Endothelial cell of umbilical vein (primary cell): ENCODE measurements around the gene CLEC4A. TPM values are rescaled to one million over a fixed set of nuclear protein-coding genes. Genes with fewer than 3 reads are reported as not detected.

Experiments used
- BruUV-seq: library from RNA; stranded (reverse); fragments of 400-500 nt; replicated peaks from 2 replicates; lab custom pipeline; 2021; lab: Mats Ljungman, UMichigan
- CTCF ChIA-PET: fragments of 300-600, 350-600 bp; sonication (Branson Sonifier 250); formaldehyde crosslinking; loops from one replicate; lab custom pipeline; 2021; ENCODE audit warnings: antibody characterized with exemption, inconsistent platforms; lab: Charles Lee
- POLR2A ChIA-PET: fragments of 300-600, 350-600 bp; sonication (Branson Sonifier 250); formaldehyde crosslinking; loops from one replicate; lab custom pipeline; 2021; ENCODE audit warnings: antibody characterized with exemption, inconsistent platforms; lab: Charles Lee
- DNase-seq: peaks from one replicate; pipeline ENCODE4 v3.0.0-alpha.2; 2011; ENCODE audit warnings: low read depth, low spot score
- FAIRE-seq: peaks from 2 replicates; lab custom pipeline; 2011; peaks lifted over from hg19 to GRCh38; lab: Jason Lieb, UNC
- H2AFZ ChIP-seq: 2 replicates; pipeline ENCODE4 v1.6.0; 2012; ENCODE audit warnings: low read depth, low read length, control low read depth, inconsistent platforms
- H3K27ac ChIP-seq: 2 replicates; pipeline ENCODE4 v1.5.1; 2011; ENCODE audit warnings: low read depth, mild to moderate bottlenecking, control low read depth, low read length, moderate library complexity; ENCODE audit not compliant: insufficient read depth
- H3K27me3 ChIP-seq, 2 experiments: 2 replicates each; pipeline versions ENCODE4 v1.6.0 to v1.6.1; 2011; ENCODE audit warnings: low read length in 2 of 2, mixed read lengths in 1 of 2; ENCODE audit not compliant: control insufficient read depth in 2 of 2, insufficient read depth in 2 of 2
- H3K36me3 ChIP-seq, 2 experiments: 2 replicates in 1 of 2; 3 replicates in 1 of 2; pipeline ENCODE4 v1.5.1; 2011; ENCODE audit warnings: low read length in 2 of 2, mild to moderate bottlenecking in 1 of 2, moderate library complexity in 1 of 2; ENCODE audit not compliant: control insufficient read depth in 2 of 2, insufficient read depth in 2 of 2; ENCODE audit errors: extremely low read depth in 1 of 2
- H3K4me1 ChIP-seq: 3 replicates; pipeline ENCODE4 v1.5.1; 2011; ENCODE audit warnings: mild to moderate bottlenecking, low read length; ENCODE audit not compliant: control insufficient read depth, insufficient read depth; ENCODE audit errors: extremely low read depth
- H3K4me2 ChIP-seq: 2 replicates; pipeline ENCODE4 v1.6.1; 2011; ENCODE audit warnings: low read length, control low read depth, mixed read lengths; ENCODE audit not compliant: insufficient read depth
- H3K4me3 ChIP-seq, 3 experiments: fragments of 200-600 bp in 1 of 3; sonication (generic), shearing (Covaris generic) in 1 of 3; replicated peaks in 1 of 3; 2 replicates each; pipeline ENCODE4 v1.5.1; 2011 to 2016; ENCODE audit warnings: control low read depth in 3 of 3, low read length in 3 of 3, mild to moderate bottlenecking in 2 of 3, inconsistent platforms in 1 of 3, low read depth in 1 of 3, moderate library complexity in 1 of 3; ENCODE audit not compliant: insufficient read depth in 1 of 3
- H3K79me2 ChIP-seq: 2 replicates; pipeline ENCODE4 v1.6.0; 2012; ENCODE audit warnings: low read length, inconsistent platforms; ENCODE audit not compliant: control insufficient read depth, insufficient read depth
- H3K9ac ChIP-seq: replicated peaks from 2 replicates; pipeline ENCODE3; 2011; ENCODE audit warnings: low read length, control low read depth; ENCODE audit not compliant: insufficient read depth; ENCODE audit errors: extremely low read depth
- H3K9me1 ChIP-seq: replicated peaks from 3 replicates; pipeline ENCODE4 v1.6.0; 2011; ENCODE audit warnings: mild to moderate bottlenecking, low read length; ENCODE audit not compliant: control insufficient read depth, insufficient read depth; ENCODE audit errors: extremely low read depth
- H3K9me3 ChIP-seq: replicated peaks from 2 replicates; pipeline ENCODE4 v1.5.1; 2012; ENCODE audit warnings: low read length, inconsistent platforms; ENCODE audit not compliant: control insufficient read depth, insufficient read depth
- H4K20me1 ChIP-seq: replicated peaks from 2 replicates; pipeline ENCODE3; 2011; ENCODE audit warnings: mild to moderate bottlenecking, low read length; ENCODE audit not compliant: control insufficient read depth, insufficient read depth; ENCODE audit errors: extremely low read depth
- CTCF ChIP-seq, 2 donors: IDR thresholded peaks; 1 replicate in 1 of 2; 2 replicates in 1 of 2; pipeline ENCODE4 v1.5.1; 2011; ENCODE audit warnings: low read length in 2 of 2, mild to moderate bottlenecking in 2 of 2, moderate library complexity in 2 of 2, control low read depth in 1 of 2, inconsistent platforms in 1 of 2, low read depth in 1 of 2; ENCODE audit not compliant: insufficient read depth in 1 of 2; ENCODE audit errors: extremely low read depth in 1 of 2
- EZH2 ChIP-seq: IDR thresholded peaks from 2 replicates; pipeline ENCODE4 v1.6.1; 2012; ENCODE audit warnings: borderline replicate concordance, low read depth, mild to moderate bottlenecking, moderate library complexity, low read length, inconsistent platforms; ENCODE audit not compliant: severe bottlenecking
- FOS ChIP-seq: IDR thresholded peaks from 2 replicates; pipeline ENCODE4 v1.6.1; 2011; ENCODE audit warnings: mild to moderate bottlenecking, low read length, moderate library complexity, borderline replicate concordance; ENCODE audit not compliant: insufficient read depth
- JUN ChIP-seq: IDR thresholded peaks from 2 replicates; pipeline ENCODE4 v1.6.1; 2011; ENCODE audit warnings: borderline replicate concordance, low read depth; ENCODE audit not compliant: insufficient read length, insufficient read depth
- MAX ChIP-seq: IDR thresholded peaks from 2 replicates; pipeline ENCODE4 v1.6.1; 2011; ENCODE audit not compliant: insufficient read depth, insufficient read length
- MYC ChIP-seq: IDR thresholded peaks from one replicate; pipeline ENCODE4 v1.6.1; 2011; ENCODE audit warnings: mild to moderate bottlenecking, low read depth, low read length
- POLR2A ChIP-seq: IDR thresholded peaks from 2 replicates; pipeline ENCODE4 v1.6.1; 2012; ENCODE audit warnings: low read depth, mild to moderate bottlenecking, control low read depth, low read length
- POLR2AphosphoS5 ChIP-seq: IDR thresholded peaks from 2 replicates; pipeline ENCODE4 v1.6.1; 2012; ENCODE audit warnings: low read depth, mild to moderate bottlenecking, control low read depth, low read length, moderate library complexity; ENCODE audit not compliant: insufficient read depth
- dilution Hi-C: fragments of 300-500 bp; cut with MboI; formaldehyde crosslinking; loops from one replicate; pipeline ENCODE4 v1.15.0; 2019; ENCODE audit warnings: low sequenced_read_pairs; ENCODE audit not compliant: extremely low pct_ligation_motif_present
- intact Hi-C: fragments of 100-400 bp; cut with micrococcal nuclease; formaldehyde crosslinking; loops from one replicate; pipeline ENCODE4 v1.10.0; 2022
- polyA plus RNA-seq, 4 experiments: library from polyadenylated mRNA; depleted of rRNA in 3 of 4; stranded (reverse) in 3 of 4; unstranded in 1 of 4; fragments of >200 nt; gene quantifications; 2 replicates each; pipeline versions ENCODE4 v1.2.1 to v1.2.3, GENCODE V29; 2011 to 2012; ENCODE audit warnings: missing spikeins in 1 of 4
- total RNA-seq: library from RNA; stranded (reverse); gene quantifications from 2 replicates; pipeline ENCODE4 v1.2.3, GENCODE V29; 2021

CLEC4A gene
- total and polyA plus RNA-seq, 2 donors (not counting 3 experiments of a cell fraction or from before 2014, with no cell fraction given) = 0.52 to 0.86 TPM

- intact Hi-C loops = no loop called here
- Histone ChIP-seq H4K20me1 (peaks cover 2% of the 10 kb centered on the region), H3K4me3 (no peak overlapping the region), H3K79me2 (peaks cover 16% of the 10 kb centered on the region), H3K9me3 (no peaks in the 10 kb centered on the region), H3K9me1 (no peaks in the 10 kb centered on the region), H3K36me3 (peaks cover 18 to 22% of the 10 kb centered on the region in 2 experiments), H2AFZ (no peak overlapping the region), H3K27ac (no peak overlapping the region), H3K27me3 (no peaks in the 10 kb centered on the region), H3K4me2 (no peak overlapping the region), H3K4me1 (no peaks in the 10 kb centered on the region), H3K9ac (no peak overlapping the region)
- no peak for FAIRE-seq
- no peak for DNase-seq
- ChIA-PET POLR2A (no interaction called here), CTCF (interaction anchor here (1.6 kb wide), 1 partner anchor 12 kb away, joined by 3 read pairs; no protein-coding TSS in a partner anchor)
- TF ChIP-seq FOS (no peak), MYC (no peak), POLR2AphosphoS5 (no peak), EZH2 (no peak), MAX (no peak), JUN (no peak), CTCF (IDR thresholded peaks at IDR 0.05; ENCODE audit: extremely low read depth in 1 of 2, insufficient read depth in 1 of 2, low read depth in 1 of 2, low read length in 2 of 2) (no peak), POLR2A (no peak)
- no TSS peak for BruUV-seq
- dilution Hi-C loops = no loop called here
Observed at GRCh38 chr12:8089716-8090115, 33.7 kb upstream of the CLEC4A start.
